GM12892 (cell line): ENCODE results near the gene VEPH1.

Source experiments
- POLR2A ChIP-seq: IDR thresholded peaks from 2 replicates; pipeline ENCODE4 v1.6.1; 2011; ENCODE audit warnings: low read depth, low read length, control low read depth
- POLR2AphosphoS5 ChIP-seq: IDR thresholded peaks from 2 replicates; pipeline ENCODE4 v1.6.1; 2011; ENCODE audit warnings: low read depth, low read length, control low read depth
- TAF1 ChIP-seq: IDR thresholded peaks from 2 replicates; pipeline ENCODE4 v1.6.1; 2011; ENCODE audit warnings: low read depth, mild to moderate bottlenecking, control low read depth, low read length, borderline replicate concordance

GRCh38 chr3:157356541-157356940 lies 146.7 kb downstream of the VEPH1 start:
- no peak for TF ChIP-seq POLR2AphosphoS5
- TF ChIP-seq POLR2A, result no peak
- TF ChIP-seq TAF1, result no peak
